ENCODE measurements around the gene GUCY1B1.

DNA sequence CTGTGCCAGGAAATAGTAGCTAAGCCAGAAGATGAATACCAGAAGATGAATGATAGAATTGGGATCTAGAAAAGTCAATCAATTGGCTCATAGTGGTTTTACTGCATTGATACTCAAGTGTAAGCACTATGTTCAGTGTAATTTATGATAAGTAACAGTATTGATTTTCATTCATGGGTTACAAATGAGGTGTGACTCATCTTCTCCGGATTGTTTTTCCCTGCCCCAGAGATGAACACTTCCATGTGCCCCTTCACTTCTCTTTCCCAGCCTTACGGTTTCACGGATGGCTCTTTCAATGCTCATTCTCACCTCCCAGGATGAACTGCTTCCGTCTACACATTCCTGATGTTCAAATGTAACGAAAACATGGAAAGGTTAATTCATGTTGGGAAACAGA is 9.8 kb upstream of the GUCY1B1 start:
- TF ChIP-seq CTCF (IDR thresholded peaks at IDR 0.05) (no peak), POLR2A (IDR thresholded peaks at IDR 0.05) (no peak)
